Activated naive CD8-positive, alpha-beta T cell treated with anti-CD3 and anti-CD28 coated beads, Interleukin-2, amount 50 U/mL, for 24 hours (primary cell): ENCODE results near the gene PURB.
"Not testable (repeated sequence)": the region's sequence is repeated elsewhere in the genome, so short reads cannot be mapped to it uniquely, and the experiment has no call there.

Experiments used
- ATAC-seq: fragments of 150-1000 bp; cut with Tn5 transposase; one replicate; pipeline ENCODE4 v1.10.0; 2021
- DNase-seq: peaks from one replicate; pipeline ENCODE4 v3.0.0; 2021
- H3K27ac Mint-ChIP-seq: one replicate; pipeline ENCODE4 v1.8.0; 2021; ENCODE audit warnings: mild to moderate bottlenecking, mixed read lengths
- H3K27me3 Mint-ChIP-seq: one replicate; pipeline ENCODE4 v1.8.0; 2021; ENCODE audit warnings: mixed read lengths
- H3K36me3 Mint-ChIP-seq: one replicate; pipeline ENCODE4 v1.8.0; 2021; ENCODE audit warnings: low read depth, mixed read lengths
- H3K4me1 Mint-ChIP-seq: one replicate; pipeline ENCODE4 v1.8.0; 2021; ENCODE audit warnings: mixed read lengths
- H3K4me3 Mint-ChIP-seq: one replicate; pipeline ENCODE4 v1.8.0; 2021; ENCODE audit warnings: mild to moderate bottlenecking, moderate library complexity, mixed read lengths
- H3K9me3 Mint-ChIP-seq: one replicate; pipeline ENCODE4 v1.8.0; 2021; ENCODE audit warnings: mixed read lengths

The PURB gene

DNA sequence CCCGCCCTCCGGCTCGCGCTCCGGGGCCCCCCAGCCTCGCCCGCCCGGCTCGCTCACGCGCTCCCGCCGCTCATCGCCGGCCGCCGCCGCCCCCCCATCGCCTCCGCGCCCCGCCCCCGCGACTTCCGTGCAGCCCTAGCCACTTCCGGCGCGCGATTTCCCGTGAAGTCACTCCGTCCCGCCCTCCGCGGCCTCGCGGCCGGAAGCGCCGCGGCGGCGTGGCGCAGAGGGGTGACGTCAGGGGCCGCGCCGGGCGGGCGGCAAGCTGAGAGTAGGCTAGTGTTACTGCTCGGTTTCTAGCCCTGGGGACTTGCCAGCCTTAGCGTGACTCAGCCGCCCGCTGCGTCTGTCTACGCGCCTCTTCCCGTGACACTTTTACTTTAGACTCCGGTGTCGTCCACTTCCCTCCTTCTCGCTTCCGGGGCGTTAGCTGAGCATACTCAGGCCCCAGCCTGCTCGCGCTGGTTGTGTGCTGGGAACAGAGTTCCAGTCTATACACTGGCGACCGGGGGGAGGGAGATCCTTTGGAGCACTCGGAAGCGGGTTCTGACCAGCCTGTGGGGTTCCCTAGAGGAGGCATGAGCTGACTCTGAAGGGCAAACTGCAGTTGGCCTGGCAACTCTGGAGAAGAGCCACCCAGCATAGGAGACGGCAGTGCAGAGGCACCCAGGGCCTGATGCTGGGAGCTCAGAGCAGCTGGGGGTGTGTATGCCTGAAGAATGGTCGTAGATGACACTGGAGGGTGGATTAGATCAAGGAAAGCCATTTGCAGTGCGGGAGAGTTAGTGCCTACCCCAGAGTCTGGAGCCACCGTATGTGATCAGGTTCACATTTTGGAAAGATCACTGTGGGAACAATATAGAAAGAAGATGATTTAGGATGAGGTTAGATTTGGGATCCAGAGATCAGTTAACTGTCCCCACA is at the start of gene PURB:
TSS of gene PURB (minus strand) at position 137 of the 924 bp plus-strand sequence. CDS start 182 bp downstream, outside the sequence.
- Mint-ChIP-seq H3K9me3 (no peaks in the 10 kb centered on the region), H3K4me3 (peak within 1 kb of the TSS; percentile 95), H3K27ac (peak within 1 kb of the TSS; percentile 98), H3K27me3 (no peaks in the 10 kb centered on the region), H3K36me3 (peaks cover 33% of the 10 kb centered on the region), H3K4me1 (peaks cover 61% of the 10 kb centered on the region)
- DNase-seq, result peak; percentile 98
- peak; percentile 97 for ATAC-seq

- no peak for DNase-seq
- H3K9me3 Mint-ChIP-seq, result no peaks in the 10 kb centered on the region
- no peak for ATAC-seq
- no peak overlapping the region for H3K4me3 Mint-ChIP-seq
- no peaks in the 10 kb centered on the region for H3K36me3 Mint-ChIP-seq
- peaks cover 1% of the 10 kb centered on the region for H3K27me3 Mint-ChIP-seq
- H3K27ac Mint-ChIP-seq, result no peak overlapping the region
- no peaks in the 10 kb centered on the region for H3K4me1 Mint-ChIP-seq
Observed at GRCh38 chr7:44935016-44935415, 49.7 kb upstream of the PURB start.

DNA sequence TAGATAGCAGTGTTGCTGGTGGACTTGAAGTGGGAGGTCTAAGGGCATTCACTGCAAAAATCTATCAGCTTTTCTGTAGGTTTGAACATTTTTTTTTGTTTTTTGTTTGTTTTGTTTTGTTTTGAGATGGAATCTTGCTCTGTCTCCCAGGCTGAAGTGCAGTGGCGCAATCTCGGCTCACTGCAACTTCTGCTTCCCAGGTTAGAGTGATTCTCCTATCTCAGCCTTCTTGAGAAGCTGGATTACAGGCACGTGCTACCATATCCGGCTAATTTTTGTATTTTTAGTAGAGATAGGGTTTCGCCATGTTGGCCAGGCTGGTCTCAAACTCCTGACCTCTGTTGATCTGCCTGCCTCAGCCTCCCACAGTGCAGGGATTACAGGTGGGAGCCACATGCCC is 49.2 kb upstream of the PURB start:
- not testable (repeated sequence) for H3K36me3 Mint-ChIP-seq, H3K4me3 Mint-ChIP-seq, H3K9me3 Mint-ChIP-seq, ATAC-seq, DNase-seq, H3K4me1 Mint-ChIP-seq, H3K27me3 Mint-ChIP-seq, H3K27ac Mint-ChIP-seq

DNA sequence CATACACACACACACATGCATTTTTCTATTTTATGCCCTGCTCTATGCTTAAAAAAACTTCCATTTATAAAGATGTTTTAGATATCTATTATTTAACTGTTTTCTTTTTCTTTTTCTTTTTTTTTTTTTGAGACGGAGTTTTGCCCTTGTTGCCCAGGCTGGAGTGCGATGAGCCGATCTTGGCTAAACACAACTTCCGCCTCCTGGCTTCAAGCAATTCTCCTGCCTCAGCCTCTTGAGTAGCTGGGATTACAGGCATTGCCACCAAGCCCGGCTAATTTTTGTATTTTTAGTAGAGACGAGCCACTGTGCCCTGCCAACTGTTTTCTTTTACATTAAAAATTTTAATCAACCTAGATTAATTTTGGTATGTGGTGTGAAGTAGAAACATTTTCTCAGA is 45.6 kb upstream of the PURB start:
- Mint-ChIP-seq H3K27me3 (no peaks in the 10 kb centered on the region), H3K36me3 (no peaks in the 10 kb centered on the region), H3K4me1 (no peaks in the 10 kb centered on the region), H3K27ac (no peak overlapping the region), H3K4me3 (no peak overlapping the region), H3K9me3 (no peaks in the 10 kb centered on the region)
- DNase-seq (no peak), ATAC-seq (no peak)

DNA sequence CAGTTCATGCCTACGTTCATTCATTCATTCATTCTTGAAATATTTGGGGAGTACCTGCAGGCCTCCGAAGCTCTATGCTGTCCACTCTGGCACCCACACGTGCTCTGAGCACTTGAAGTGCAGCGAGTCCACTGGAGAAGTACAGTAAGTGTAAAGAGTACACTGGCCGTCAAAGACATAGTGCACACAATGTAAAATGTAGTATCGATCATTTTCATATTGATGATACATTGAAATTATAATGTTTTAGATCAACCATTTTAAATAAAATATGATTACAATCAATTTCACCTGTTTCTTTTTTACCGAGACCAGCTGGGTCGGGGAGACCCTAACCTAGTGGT is 37.0 kb upstream of the PURB start:
- H3K4me1 Mint-ChIP-seq, result peaks cover 9% of the 10 kb centered on the region
- no peak for ATAC-seq

GRCh38 chr7:44921607-44922350 is 36.4 kb upstream of the PURB start:
- ATAC-seq, result peak; percentile 98

More for the DNA sequence above, 37.0 kb upstream of the PURB start:
- Mint-ChIP-seq H3K4me3 (no peak overlapping the region), H3K9me3 (no peaks in the 10 kb centered on the region), H3K27me3 (no peaks in the 10 kb centered on the region), H3K36me3 (no peaks in the 10 kb centered on the region), H3K27ac (no peak overlapping the region)
- DNase-seq, result no peak

DNA sequence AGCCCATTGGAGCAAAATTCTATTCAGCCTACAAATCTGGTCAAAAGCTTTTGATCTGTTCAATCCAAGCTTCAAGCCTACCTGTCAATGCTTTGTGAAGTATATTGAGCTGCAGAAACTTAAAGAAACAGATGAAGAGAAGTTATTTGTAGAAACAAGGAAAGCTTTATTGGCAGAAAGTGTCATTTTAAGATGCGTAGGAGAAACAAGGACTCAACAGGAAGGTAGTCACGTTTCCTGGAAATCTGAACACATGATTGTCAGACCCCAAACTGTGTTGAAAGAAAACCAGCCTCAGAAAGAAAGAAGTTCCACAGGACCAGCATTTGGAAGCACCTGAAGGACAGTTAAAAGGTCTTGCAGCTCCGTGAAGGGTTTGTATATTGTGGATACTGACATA is 34.8 kb upstream of the PURB start:
- Mint-ChIP-seq H3K27ac (peak overlapping the region; percentile 22), H3K36me3 (no peaks in the 10 kb centered on the region), H3K9me3 (no peaks in the 10 kb centered on the region), H3K27me3 (no peaks in the 10 kb centered on the region), H3K4me3 (no peak overlapping the region), H3K4me1 (peaks cover 16% of the 10 kb centered on the region)
- DNase-seq, result no peak
- no peak for ATAC-seq

More at GRCh38 chr7:44921607-44922350, 36.4 kb upstream of the PURB start:
- peaks cover 9% of the 10 kb centered on the region for H3K4me1 Mint-ChIP-seq
- no peaks in the 10 kb centered on the region for H3K36me3 Mint-ChIP-seq
- H3K27ac Mint-ChIP-seq, result peak overlapping the region; percentile 42
- no peaks in the 10 kb centered on the region for H3K9me3 Mint-ChIP-seq
- no peaks in the 10 kb centered on the region for H3K27me3 Mint-ChIP-seq
- no peak overlapping the region for H3K4me3 Mint-ChIP-seq
- peak; percentile 99 for DNase-seq

DNA sequence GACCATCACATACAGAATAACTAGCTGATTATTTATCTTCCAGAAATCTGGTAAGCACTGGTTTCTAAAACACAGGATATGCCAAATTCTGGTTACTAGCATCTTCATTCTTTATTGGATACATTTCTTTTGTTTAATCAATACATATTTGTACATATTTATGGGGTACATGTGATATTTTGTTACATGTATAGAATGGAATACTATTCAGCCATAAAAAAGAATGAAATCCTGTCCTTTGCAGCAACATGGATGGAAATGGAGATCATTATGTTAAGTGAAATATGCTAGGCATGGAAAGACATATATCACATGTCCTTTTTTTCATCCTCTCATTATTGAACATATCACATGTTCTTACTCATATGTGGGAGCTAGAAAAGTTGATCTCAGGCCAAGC is 32.7 kb upstream of the PURB start:
- ATAC-seq (no peak), DNase-seq (no peak)
- H3K36me3 Mint-ChIP-seq, result no peaks in the 10 kb centered on the region
- H3K4me3 Mint-ChIP-seq, result no peak overlapping the region
- no peaks in the 10 kb centered on the region for H3K27me3 Mint-ChIP-seq
- no peak overlapping the region for H3K27ac Mint-ChIP-seq
- H3K4me1 Mint-ChIP-seq, result peaks cover 29% of the 10 kb centered on the region
- no peaks in the 10 kb centered on the region for H3K9me3 Mint-ChIP-seq

- Mint-ChIP-seq H3K9me3 (no peaks in the 10 kb centered on the region), H3K27me3 (no peaks in the 10 kb centered on the region), H3K27ac (no peak overlapping the region), H3K4me1 (peaks cover 29% of the 10 kb centered on the region), H3K36me3 (no peaks in the 10 kb centered on the region), H3K4me3 (no peak overlapping the region)
- no peak for ATAC-seq
- no peak for DNase-seq
Observed at GRCh38 chr7:44917465-44917864, 32.1 kb upstream of the PURB start.

DNA sequence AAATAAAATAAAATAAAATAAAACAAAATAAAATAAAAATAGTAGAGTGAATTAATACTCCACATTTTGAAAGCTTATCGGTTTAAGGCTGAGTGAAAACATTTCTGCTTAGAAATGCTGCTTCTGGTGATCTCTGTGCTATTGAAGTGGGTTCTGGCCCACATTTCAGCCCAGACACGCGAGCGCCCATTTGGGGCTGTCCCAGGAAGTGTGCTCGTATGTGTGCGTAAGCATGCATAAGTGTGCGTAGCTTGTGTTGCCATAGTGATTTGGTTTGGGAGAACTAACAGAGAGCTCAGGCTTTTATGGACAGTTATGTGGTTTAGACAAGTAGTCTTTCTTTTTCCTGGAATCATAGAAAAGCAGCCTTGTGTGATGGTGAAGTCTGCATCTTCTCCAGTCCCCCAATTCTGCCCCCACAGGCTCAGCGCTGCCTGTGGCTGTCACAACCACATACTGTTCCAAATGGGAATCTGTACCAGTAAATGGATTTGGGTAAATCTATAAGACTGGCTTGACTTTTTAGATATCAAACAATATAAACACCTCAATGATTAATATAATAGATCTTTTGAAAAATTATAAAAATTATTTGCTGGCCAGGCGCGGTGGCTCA is 29.8 kb upstream of the PURB start:
- H3K27ac Mint-ChIP-seq, result peak overlapping the region; percentile 89
- H3K4me1 Mint-ChIP-seq, result peaks cover 22% of the 10 kb centered on the region
- ATAC-seq (peak; percentile 99), DNase-seq (peak; percentile 68)
- H3K4me3 Mint-ChIP-seq, result no peak overlapping the region
- H3K27me3 Mint-ChIP-seq, result no peaks in the 10 kb centered on the region
- H3K9me3 Mint-ChIP-seq, result no peaks in the 10 kb centered on the region
- no peaks in the 10 kb centered on the region for H3K36me3 Mint-ChIP-seq

GRCh38 chr7:44912775-44913347 is 27.5 kb upstream of the PURB start:
- H3K4me3 Mint-ChIP-seq, result no peak overlapping the region

DNA sequence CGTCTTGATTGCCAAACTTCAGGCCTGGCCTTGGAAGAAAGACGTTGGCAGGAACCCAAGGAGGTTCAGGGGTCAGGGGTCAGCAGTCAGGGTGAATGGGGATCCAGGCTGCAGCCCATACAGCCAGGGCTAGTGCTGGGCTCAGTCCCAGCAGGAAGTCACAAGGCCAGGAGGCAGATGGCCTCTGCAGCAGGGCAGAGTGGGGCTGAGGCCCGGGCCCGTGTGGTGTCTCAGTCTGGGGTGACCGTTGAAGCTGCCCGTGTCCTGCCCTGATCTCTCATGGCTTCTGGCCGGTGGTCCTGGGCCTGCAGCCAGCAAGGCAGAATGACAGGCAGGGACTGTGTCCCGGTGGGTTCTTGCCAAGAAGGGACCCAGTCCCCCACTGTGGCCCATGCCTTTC is 26.6 kb upstream of the PURB start:
- DNase-seq (no peak), ATAC-seq (no peak)
- H3K9me3 Mint-ChIP-seq, result no peaks in the 10 kb centered on the region
- no peak overlapping the region for H3K4me3 Mint-ChIP-seq
- H3K4me1 Mint-ChIP-seq, result peaks cover 22% of the 10 kb centered on the region
- H3K27me3 Mint-ChIP-seq, result no peaks in the 10 kb centered on the region
- H3K27ac Mint-ChIP-seq, result no peak overlapping the region
- no peaks in the 10 kb centered on the region for H3K36me3 Mint-ChIP-seq

More at GRCh38 chr7:44912775-44913347, 27.5 kb upstream of the PURB start:
- Mint-ChIP-seq H3K4me1 (peaks cover 22% of the 10 kb centered on the region), H3K27ac (peak overlapping the region; percentile 64), H3K36me3 (no peaks in the 10 kb centered on the region), H3K9me3 (no peaks in the 10 kb centered on the region), H3K27me3 (no peaks in the 10 kb centered on the region)
- no peak for DNase-seq
- no peak for ATAC-seq

DNA sequence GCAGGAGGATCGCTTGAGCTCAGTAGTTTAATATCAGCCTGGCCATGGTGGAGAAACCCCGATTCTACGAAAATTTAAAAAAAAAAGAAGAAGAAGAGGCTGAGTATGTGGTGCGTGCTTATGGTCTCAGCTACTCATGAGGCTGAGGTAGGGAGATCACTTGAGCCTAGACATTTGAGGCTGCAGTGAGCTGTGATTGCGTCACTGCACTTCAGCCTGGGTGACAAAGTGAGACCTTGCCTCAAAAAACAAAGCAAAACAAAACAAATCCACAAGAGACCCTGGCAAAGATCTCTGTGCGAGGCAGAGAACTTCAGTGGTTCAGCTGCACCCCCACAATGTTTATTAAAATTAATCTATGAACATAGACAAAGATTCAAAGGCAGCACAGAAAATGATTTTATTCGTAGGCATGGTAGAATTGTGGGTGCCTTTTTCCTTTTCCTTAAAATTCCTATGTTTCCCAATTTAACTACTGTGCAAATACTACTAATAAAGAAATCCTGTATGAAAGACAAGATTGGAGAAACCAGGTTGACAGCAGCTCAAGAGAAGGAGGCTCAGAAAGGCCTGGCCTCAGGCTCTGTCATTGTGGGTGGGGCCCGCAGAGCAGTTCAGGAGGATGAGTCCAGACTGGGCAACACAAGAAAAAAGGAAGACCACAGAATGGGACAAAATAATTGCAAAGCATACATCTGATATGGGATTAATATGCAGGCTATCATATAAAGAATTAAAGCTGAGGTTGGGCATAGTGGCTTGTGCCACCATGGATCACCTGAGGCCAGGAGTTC is 24.5 kb upstream of the PURB start:
- DNase-seq (no peak), ATAC-seq (no peak)
- Mint-ChIP-seq H3K36me3 (no peaks in the 10 kb centered on the region), H3K27me3 (no peaks in the 10 kb centered on the region), H3K9me3 (no peaks in the 10 kb centered on the region), H3K27ac (no peak overlapping the region), H3K4me3 (no peak overlapping the region), H3K4me1 (peaks cover 12% of the 10 kb centered on the region)

- peaks cover 2% of the 10 kb centered on the region for H3K4me1 Mint-ChIP-seq
- H3K4me3 Mint-ChIP-seq, result no peak overlapping the region
Observed at GRCh38 chr7:44906965-44907364, 21.6 kb upstream of the PURB start.

More at GRCh38 chr7:44906965-44907364, 21.6 kb upstream of the PURB start:
- no peaks in the 10 kb centered on the region for H3K9me3 Mint-ChIP-seq
- no peaks in the 10 kb centered on the region for H3K36me3 Mint-ChIP-seq
- H3K27ac Mint-ChIP-seq, result no peak overlapping the region
- no peaks in the 10 kb centered on the region for H3K27me3 Mint-ChIP-seq
- no peak for ATAC-seq
- DNase-seq, result no peak
